Keratinocyte (primary cell): ENCODE results near the gene PLEKHH1. TPM values are rescaled to one million over a fixed set of nuclear protein-coding genes. Genes with fewer than 3 reads are reported as not detected.
A peak's percentile ranks its signal among the peaks of the same experiment; 100 is the strongest.

Experiments
- DNase-seq: peaks from one replicate; pipeline ENCODE4 v3.0.0-alpha.2; 2011; ENCODE audit warnings: low read depth, missing footprints, low spot score
- FAIRE-seq: peaks from 2 replicates; lab custom pipeline; 2011; peaks lifted over from hg19 to GRCh38; lab: Jason Lieb, UNC
- H2AFZ ChIP-seq: 2 replicates; pipeline ENCODE4 v1.6.0; 2012; ENCODE audit warnings: low read length, control low read depth, inconsistent platforms; ENCODE audit not compliant: control insufficient read depth
- H3K27ac ChIP-seq: 2 replicates; pipeline ENCODE4 v1.5.1; 2011; ENCODE audit warnings: low read length; ENCODE audit not compliant: control insufficient read depth, insufficient read depth
- H3K27me3 ChIP-seq: 3 replicates; pipeline ENCODE4 v1.6.0; 2011; ENCODE audit warnings: low read length; ENCODE audit not compliant: control insufficient read depth, insufficient read depth; ENCODE audit errors: extremely low read depth
- H3K36me3 ChIP-seq, 2 experiments: 2 replicates in 1 of 2; 3 replicates in 1 of 2; pipeline ENCODE4 v1.5.1; 2011; ENCODE audit warnings: low read length in 2 of 2, mild to moderate bottlenecking in 1 of 2; ENCODE audit not compliant: control insufficient read depth in 2 of 2, insufficient read depth in 2 of 2; ENCODE audit errors: extremely low read depth in 1 of 2
- H3K4me1 ChIP-seq: 3 replicates; pipeline ENCODE4 v1.5.1; 2011; ENCODE audit warnings: low read length; ENCODE audit not compliant: control insufficient read depth, insufficient read depth; ENCODE audit errors: extremely low read depth
- H3K4me2 ChIP-seq: 3 replicates; pipeline ENCODE4 v1.6.0; 2011; ENCODE audit warnings: low read depth, low read length; ENCODE audit not compliant: control insufficient read depth, insufficient read depth; ENCODE audit errors: extremely low read depth
- H3K4me3 ChIP-seq, 3 experiments: fragments of 200-600 bp in 1 of 3; sonication (generic) in 1 of 3; 2 replicates in 2 of 3; 3 replicates in 1 of 3; pipeline ENCODE4 v1.5.1; 2011 to 2016; ENCODE audit warnings: low read length in 3 of 3, mild to moderate bottlenecking in 3 of 3, control low read depth in 2 of 3, inconsistent platforms in 1 of 3, low read depth in 1 of 3, mixed read lengths in 1 of 3, mixed run types in 1 of 3, moderate library complexity in 1 of 3; ENCODE audit not compliant: control insufficient read depth in 2 of 3, insufficient read depth in 2 of 3; ENCODE audit errors: extremely low read depth in 1 of 3
- H3K79me2 ChIP-seq: 2 replicates; pipeline ENCODE4 v1.6.0; 2012; ENCODE audit warnings: low read length; ENCODE audit not compliant: control insufficient read depth, insufficient read depth
- H3K9ac ChIP-seq: 3 replicates; pipeline ENCODE4 v1.6.0; 2011; ENCODE audit warnings: low read length; ENCODE audit not compliant: control insufficient read depth, insufficient read depth; ENCODE audit errors: extremely low read depth
- H3K9me1 ChIP-seq: 3 replicates; pipeline ENCODE4 v1.6.0; 2011; ENCODE audit warnings: low read length; ENCODE audit not compliant: control insufficient read depth, insufficient read depth; ENCODE audit errors: extremely low read depth
- H3K9me3 ChIP-seq: 2 replicates; pipeline ENCODE4 v1.5.1; 2012; ENCODE audit warnings: low read depth, low read length; ENCODE audit not compliant: control insufficient read depth
- H4K20me1 ChIP-seq: 3 replicates; pipeline ENCODE4 v1.6.0; 2011; ENCODE audit warnings: low read length; ENCODE audit not compliant: control insufficient read depth, insufficient read depth; ENCODE audit errors: extremely low read depth
- CTCF ChIP-seq, 3 experiments: IDR thresholded peaks in 1 of 3; conservative IDR thresholded peaks in 1 of 3; optimal IDR thresholded peaks in 1 of 3; 2 replicates in 2 of 3; 3 replicates in 1 of 3; pipeline versions ENCODE3 to v1.5.1; 2011; ENCODE audit warnings: low read length in 3 of 3, mild to moderate bottlenecking in 3 of 3, moderate library complexity in 2 of 3, control low read depth in 1 of 3, inconsistent platforms in 1 of 3; ENCODE audit not compliant: insufficient read depth in 2 of 3; ENCODE audit errors: extremely low read depth in 1 of 3
- EZH2 ChIP-seq: IDR thresholded peaks from one replicate; pipeline ENCODE4 v1.6.1; 2012; ENCODE audit warnings: inconsistent platforms, mild to moderate bottlenecking, low read length, moderate library complexity
- dilution Hi-C: fragments of 300-500 bp; cut with MboI; formaldehyde crosslinking; loops from one replicate; pipeline ENCODE4 v1.7.0; 2020; ENCODE audit warnings: low sequenced_read_pairs; ENCODE audit not compliant: extremely low pct_ligation_motif_present
- polyA plus RNA-seq, 5 experiments: library from polyadenylated mRNA; depleted of rRNA in 3 of 5; stranded (reverse) in 3 of 5; stranded (forward) in 1 of 5; unstranded in 1 of 5; fragments of >200 nt; gene quantifications; 1 replicate in 1 of 5; 2 replicates in 3 of 5; 3 replicates in 1 of 5; pipeline versions ENCODE4 v1.2.1 to v1.2.3, GENCODE V29; 2011 to 2012; ENCODE audit warnings: missing spikeins in 2 of 5, low read depth in 1 of 5, low replicate concordance in 1 of 5

The PLEKHH1 gene
- polyA plus RNA-seq, 1 donor (not counting 4 experiments of a cell fraction or from before 2014, with no cell fraction given), result 4.4 TPM

- TF ChIP-seq CTCF (optimal IDR thresholded peaks at IDR 0.05 in 1 of 3, IDR thresholded peaks at IDR 0.05 in 1 of 3, conservative IDR thresholded peaks at IDR 0.05 in 1 of 3; ENCODE audit: extremely low read depth in 1 of 3, insufficient read depth in 2 of 3, low read length in 3 of 3) (peak; percentile 24 to 58 (median 31)), EZH2 (no peak)
- no peaks in the 10 kb centered on the region for H3K9me3 ChIP-seq
- no peak overlapping the region for H3K4me3 ChIP-seq
- H3K79me2 ChIP-seq, result no peaks in the 10 kb centered on the region
- H3K4me2 ChIP-seq, result no peak overlapping the region
- H3K4me1 ChIP-seq, result peaks cover 9% of the 10 kb centered on the region
- H3K27ac ChIP-seq, result no peak overlapping the region
- DNase-seq (no peak), FAIRE-seq (peak; percentile 59)
- H3K36me3 ChIP-seq, result no peaks in the 10 kb centered on the region
- H3K27me3 ChIP-seq, result peaks cover 8% of the 10 kb centered on the region
- no peaks in the 10 kb centered on the region for H4K20me1 ChIP-seq
- no peaks in the 10 kb centered on the region for H3K9me1 ChIP-seq
- dilution Hi-C loops, result no loop called here
- peak overlapping the region; percentile 53 for H2AFZ ChIP-seq
- no peak overlapping the region for H3K9ac ChIP-seq
These were observed 16.0 kb upstream of the PLEKHH1 start for GRCh38 chr14:67517083-67517482.

DNA sequence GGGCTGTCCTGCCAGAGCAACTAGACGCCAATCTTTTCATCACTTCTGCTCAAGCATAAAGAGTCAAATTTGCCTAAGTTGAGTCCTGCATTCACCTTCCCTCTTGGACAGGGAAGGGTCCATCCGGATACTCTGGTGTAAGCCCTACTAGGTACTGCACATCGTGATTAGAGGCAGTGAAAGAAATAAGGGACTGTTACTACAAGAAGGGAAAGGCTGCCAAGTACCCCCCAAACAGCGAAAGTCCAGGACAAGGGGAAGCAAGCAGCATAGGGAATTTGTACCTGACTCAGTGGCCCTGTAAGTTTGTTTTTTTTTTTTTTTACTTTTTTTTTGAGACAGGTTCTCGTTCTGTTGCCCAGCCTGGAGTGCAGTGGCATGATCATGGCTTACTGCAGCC, 13.7 kb upstream of the PLEKHH1 start:
- no peak for FAIRE-seq

More for the DNA sequence above, 13.7 kb upstream of the PLEKHH1 start:
- TF ChIP-seq CTCF (optimal IDR thresholded peaks at IDR 0.05 in 1 of 3, IDR thresholded peaks at IDR 0.05 in 1 of 3, conservative IDR thresholded peaks at IDR 0.05 in 1 of 3; ENCODE audit: extremely low read depth in 1 of 3, insufficient read depth in 2 of 3, low read length in 3 of 3) (no peak), EZH2 (no peak)
- no peak for DNase-seq
- Histone ChIP-seq H4K20me1 (no peaks in the 10 kb centered on the region), H3K9me3 (no peaks in the 10 kb centered on the region), H3K9me1 (no peaks in the 10 kb centered on the region), H3K27me3 (peaks cover 11% of the 10 kb centered on the region), H2AFZ (no peak overlapping the region), H3K27ac (no peak overlapping the region), H3K4me2 (no peak overlapping the region), H3K9ac (no peak overlapping the region), H3K79me2 (no peaks in the 10 kb centered on the region), H3K4me3 (no peak overlapping the region), H3K4me1 (peaks cover 4% of the 10 kb centered on the region), H3K36me3 (no peaks in the 10 kb centered on the region)
- dilution Hi-C loops, result no loop called here
